UCSD-AML1 (cell line): ENCODE results near the gene CCDC106.

Experiments used
- DNase-seq: peaks from one replicate; lab custom pipeline; 2025; ENCODE audit not compliant: unreplicated experiment; lab: John Stamatoyannopoulos, UW

CCDC106 gene

GRCh38 chr19:55649268-55650125 is 1.5 kb downstream of the CCDC106 start:
- no peak for DNase-seq

DNA sequence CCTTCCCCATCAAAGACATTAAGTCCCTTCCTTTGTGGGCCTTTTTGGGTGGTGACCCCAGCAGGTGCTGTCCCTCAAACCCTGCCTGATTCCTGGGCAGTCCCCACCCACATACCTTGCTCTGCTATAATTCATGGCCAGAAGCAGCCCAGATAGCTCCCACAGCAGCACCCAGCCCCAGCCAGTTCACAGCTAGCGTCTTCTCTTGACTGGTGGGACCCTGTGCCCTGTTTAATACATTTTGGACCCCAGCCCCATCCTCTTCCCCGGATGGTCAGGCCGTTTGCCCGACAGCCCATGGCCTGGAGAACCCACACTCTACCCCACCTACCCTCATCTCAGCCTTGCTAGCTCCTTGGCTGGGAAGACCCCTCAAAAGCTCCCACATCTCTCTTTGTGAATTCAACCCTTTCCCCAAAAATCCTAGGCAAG is 2.1 kb downstream of the CCDC106 start:
- no peak for DNase-seq

- DNase-seq, result no peak
Observed at GRCh38 chr19:55650602-55651230, 2.7 kb downstream of the CCDC106 start.

- no peak for DNase-seq
Observed at GRCh38 chr19:55651236-55651635, 3.2 kb downstream of the CCDC106 start.

GRCh38 chr19:55652311-55653128 is 4.5 kb downstream of the CCDC106 start:
- no peak for DNase-seq

- peak; percentile 99 for DNase-seq
Observed at GRCh38 chr19:55653651-55654322, 5.8 kb downstream of the CCDC106 start.

DNA sequence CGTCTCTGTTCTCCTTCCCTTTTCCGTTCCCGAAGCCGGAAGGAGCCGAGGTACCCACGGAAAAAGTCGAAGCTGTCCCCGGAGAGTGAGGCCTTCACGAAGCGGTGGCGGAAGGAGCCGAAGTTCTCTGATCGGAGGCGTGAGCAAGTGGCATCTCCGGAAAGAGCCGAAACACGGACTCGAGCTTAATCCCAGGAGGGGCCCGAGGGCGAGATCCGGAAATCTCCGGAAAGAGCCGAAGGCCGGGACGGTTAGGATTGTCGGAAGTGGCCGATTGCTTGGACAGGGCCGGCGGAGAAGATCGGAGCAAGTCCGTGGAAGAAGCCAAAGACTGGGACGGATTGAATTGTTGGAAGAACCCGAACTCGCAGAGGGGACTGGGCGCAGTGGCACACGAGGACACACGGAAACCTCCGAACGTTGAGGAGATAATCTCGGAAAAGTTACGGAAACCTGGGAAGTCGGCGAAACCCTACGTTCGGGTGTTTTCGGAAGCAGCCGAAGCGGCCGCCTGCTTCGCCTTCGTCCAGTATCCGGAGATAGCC is 6.4 kb downstream of the CCDC106 start:
- peak; percentile 99 for DNase-seq

- peak; percentile 98 for DNase-seq
Observed at GRCh38 chr19:55654868-55655647, 7.0 kb downstream of the CCDC106 start, which contains the start of gene U2AF2. Gene U2AF2, plus strand, starts transcription at chr19:55655035. Its CDS starts 70 bp downstream, at chr19:55655105.

DNA sequence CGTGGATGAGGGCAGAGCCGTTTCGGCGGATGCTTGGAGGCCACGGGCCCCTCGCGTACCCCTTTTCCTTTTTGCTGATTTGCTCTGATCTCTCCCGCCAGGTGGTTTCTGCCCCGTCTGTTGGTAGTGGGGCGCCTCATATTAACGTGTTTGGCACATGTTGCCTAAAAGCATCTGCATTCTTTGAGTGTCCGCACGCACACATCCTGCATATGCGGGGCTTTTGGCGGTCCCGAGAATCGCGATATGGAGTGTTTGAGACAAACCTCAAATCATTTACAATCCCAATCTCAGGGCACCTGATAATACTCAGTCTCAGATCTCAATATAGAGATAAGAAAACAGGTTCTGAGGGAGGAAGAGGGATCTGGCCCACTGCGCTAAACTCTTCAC is 7.6 kb downstream of the CCDC106 start:
- no peak for DNase-seq

- no peak for DNase-seq
Observed at GRCh38 chr19:55656552-55656951, 8.5 kb downstream of the CCDC106 start.

DNA sequence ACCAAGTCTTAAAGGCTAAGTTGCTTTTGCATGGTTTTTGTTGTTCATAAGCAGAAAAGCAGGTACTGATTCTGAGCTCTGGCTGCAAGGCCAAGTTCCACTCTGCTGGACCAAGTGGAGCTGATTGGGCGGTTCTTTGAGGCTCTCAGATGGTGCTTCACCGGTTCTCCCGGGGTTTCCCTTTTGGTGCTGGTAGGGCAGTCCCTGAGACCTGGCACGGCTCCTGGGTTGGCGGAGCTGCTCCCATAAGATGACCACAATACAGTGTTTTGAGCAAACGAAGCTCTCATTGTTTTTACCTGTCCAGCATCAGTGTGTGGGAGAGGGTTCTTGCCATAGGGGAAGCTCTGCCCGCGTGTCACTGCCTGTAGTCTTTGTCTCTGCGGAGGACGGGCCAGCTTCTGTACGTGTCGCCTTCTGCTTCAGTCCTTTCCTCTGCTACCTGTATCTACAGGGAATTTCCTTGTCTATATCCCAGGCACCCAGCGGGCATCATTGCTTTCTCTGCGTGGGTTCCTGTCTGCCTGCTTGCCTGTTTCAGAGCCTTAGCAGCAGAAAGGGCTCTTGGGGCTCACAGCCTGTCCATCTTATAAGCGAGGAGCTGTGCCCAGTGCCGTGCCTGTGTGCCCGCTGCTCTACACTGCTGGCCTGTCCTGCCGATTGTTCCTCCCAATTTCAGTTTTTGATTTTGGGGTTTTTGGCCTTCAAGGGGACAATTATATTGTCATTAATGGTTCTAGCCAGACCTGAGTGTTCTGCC is 9.2 kb downstream of the CCDC106 start:
- DNase-seq, result no peak

DNA sequence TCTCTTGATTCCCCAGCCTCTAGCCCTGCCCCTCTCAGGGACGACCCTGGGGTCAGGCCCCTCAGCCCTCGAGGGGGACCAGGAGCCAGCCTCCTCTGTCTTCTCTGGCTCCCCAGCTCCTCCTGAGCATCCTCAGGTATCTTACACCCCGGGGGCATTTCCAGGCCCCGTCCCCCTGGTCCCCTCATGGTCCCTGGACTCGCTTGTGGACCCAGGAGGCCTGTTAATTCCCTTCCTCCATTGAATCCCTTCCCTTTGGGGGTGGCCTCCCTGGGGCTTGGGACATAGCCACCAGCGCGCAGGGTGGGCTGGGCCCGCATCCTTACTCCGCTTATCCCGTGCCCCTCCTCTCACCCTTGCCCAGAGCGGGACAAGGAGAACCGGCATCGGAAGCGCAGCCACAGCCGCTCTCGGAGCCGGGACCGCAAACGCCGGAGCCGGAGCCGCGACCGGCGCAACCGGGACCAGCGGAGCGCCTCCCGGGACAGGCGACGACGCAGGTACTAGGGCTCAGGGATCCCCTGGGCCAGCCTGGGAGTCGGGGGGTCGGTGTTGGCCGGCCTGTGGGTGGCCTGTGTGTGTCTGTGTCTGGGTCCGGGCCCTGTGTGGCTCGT is 10.9 kb downstream of the CCDC106 start:
- no peak for DNase-seq

DNA sequence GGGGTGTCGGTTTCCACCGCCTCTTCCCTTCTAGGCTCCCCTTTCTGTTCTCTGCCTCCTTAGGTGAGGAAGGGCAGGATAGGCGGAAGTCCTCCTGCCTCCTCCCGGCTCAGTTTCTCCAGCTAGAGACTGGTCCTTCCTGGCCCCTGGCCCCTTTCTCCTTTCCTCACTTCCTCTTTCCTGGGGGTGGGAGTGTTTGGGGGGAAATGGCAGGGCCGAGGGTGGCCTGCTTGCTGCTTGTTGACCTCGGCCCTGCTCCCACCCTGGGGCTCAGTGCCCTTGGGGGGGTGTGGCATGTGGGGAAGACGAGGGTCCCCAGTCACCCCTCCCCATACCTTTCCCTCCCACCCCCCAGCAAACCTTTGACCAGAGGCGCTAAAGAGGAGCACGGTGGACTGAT is 11.8 kb downstream of the CCDC106 start:
- no peak for DNase-seq

DNA sequence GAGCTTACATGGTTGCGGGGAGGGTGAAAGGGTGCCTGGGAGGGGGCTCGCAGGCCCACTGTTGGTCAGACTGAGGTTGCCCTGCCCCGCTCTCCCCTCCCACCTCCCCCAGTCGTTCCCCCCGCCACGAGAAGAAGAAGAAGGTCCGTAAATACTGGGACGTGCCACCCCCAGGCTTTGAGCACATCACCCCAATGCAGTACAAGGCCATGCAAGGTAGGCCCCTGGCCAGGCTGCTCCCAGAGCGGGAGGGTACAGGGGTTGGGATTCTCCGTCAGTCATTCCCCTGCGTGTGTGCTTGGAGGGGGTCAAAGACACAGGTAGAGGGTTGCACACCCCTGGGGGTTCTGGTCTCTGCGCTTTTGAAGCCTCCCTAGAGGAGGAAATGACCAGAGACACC is 12.4 kb downstream of the CCDC106 start:
- no peak for DNase-seq

- no peak for DNase-seq
Observed at GRCh38 chr19:55660991-55661390, 13.0 kb downstream of the CCDC106 start.

- DNase-seq, result no peak
Observed at GRCh38 chr19:55661826-55662225, 13.8 kb downstream of the CCDC106 start.

DNA sequence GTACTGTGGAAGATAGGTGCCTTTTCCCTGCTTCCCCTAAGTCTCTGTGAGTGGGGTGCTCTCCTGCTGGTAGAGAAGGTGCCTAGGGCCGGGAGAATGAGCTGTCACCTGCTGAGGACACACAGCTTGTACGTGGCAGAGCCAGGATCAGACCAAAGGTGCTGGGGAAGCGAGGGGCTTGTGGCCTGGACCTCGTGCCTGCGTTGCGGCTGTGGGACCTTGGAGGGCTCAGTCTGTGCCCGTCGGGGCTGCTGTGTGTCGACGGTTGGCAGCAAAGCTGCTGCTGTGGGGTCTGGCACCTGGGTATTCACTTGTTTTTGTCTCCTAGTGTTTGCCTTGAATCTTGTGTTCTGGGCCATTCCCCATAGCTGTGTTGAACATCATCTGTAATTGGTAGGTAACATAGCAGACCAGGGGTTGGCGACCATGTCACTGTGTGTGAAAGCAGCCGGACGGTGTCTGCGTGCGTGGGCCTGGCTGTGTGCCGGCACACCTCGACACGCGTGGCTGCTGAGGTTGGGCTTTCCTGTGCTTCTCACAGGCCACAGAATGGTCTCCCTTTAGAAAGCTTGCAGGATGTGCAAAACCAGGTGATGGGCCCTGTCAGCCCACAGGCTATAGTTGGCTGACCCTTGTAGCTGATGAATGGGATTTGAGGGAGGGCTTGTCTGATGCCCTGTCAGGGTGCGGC is 16.0 kb downstream of the CCDC106 start:
- DNase-seq, result no peak

DNA sequence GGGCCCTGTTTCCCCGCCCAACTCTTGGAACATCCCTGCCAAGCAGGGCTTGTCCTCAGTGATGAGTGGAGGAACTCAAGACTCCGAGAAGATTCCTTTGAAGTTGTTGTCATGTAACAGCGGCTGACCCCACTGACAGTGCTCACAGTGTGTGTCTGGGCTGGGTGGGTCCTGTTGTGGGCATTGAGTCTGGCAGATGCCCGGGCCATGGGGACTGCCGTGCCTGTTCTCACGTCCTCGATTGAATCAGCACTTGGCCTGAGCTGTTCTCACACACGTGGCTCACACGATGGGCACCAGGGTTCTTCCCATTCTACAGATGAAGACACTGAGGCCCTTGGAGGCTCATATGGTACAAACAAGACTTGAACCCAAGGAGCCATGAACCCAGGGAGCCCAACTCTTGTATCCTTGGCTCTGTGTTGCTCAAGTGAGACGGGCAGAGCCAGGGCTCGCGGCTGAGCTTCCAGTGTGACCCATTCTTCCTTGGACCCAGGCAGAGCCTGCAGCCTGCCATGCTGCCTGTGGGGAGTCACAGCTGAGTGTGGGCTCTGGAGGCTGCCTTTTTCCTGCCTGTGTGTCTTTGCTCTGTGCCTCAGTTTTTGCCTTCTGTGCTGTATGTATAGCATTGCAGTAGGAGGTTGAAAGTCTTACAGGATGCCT is 18.5 kb downstream of the CCDC106 start:
- no peak for DNase-seq
